Measurements from ENCODE around the gene FOXN3. TPM values are rescaled to one million over a fixed set of nuclear protein-coding genes. Genes with fewer than 3 reads are reported as not detected.
"Not testable (repeated sequence)": the region's sequence is repeated elsewhere in the genome, so short reads cannot be mapped to it uniquely, and the experiment has no call there.

The FOXN3 gene
- total RNA-seq, 2 donors from 2014 or later = 115 to 119 TPM

DNA sequence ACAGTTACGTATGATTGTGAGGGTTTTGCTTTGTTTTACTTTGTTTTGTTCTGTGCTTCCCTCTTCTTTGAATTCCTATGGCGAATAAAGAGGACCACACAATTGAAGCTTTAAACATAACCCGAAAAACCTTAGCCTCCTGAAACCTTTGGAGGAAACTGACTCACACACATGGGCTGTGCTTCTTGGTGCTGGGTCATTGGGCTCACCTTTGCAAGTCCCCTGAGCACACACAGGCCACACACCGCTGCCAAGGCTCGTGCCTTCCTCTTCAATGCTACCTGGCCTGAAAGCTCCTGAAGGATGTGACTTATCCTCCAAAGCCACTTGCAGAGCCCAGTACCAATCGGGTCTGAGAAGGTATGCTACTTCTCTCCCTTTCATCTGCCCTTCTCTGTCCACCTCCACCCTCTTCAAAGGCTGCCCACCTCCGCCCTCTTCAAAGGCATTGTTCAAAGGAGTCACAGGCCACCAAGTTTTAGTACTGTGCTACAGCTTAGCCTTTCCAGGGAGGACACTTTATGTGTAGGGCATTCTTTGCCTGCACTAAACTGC is 114.6 kb downstream of the FOXN3 start:
- no peak for DNase-seq
- intact Hi-C loops (cut with DNase I) = loop anchor here in 1 of 2 donors (10.0 kb wide), 1 partner anchor 112 kb away; the partner anchor contains the start of gene FOXN3
- no peak for ATAC-seq

DNA sequence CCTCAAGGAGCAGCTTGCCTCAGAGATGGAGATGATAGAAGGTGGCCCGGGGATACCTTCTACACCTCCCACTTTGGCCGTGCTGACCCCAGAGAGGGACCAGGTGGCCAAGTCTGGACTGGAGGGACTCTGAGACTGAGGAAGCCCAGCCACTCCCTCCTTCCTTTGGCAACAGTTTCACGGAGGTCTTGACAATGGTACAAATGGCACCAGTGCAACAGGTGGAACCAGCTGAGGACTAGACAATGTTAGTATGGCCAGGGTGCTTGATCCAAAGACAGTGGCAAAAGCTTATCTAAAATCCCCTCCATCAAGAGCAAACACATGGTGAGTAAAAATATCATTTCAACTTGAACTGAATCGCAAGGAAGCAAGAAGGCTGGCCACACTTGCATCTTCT is 117.4 kb downstream of the FOXN3 start:
- no peak for ATAC-seq
- intact Hi-C loops (cut with DNase I) = no loop called here
- DNase-seq = no peak

- no peak for DNase-seq
- no peak for ATAC-seq
- intact Hi-C loops (cut with DNase I) = no loop called here
These were observed 118.8 kb downstream of the FOXN3 start for GRCh38 chr14:89298056-89298834.

DNA sequence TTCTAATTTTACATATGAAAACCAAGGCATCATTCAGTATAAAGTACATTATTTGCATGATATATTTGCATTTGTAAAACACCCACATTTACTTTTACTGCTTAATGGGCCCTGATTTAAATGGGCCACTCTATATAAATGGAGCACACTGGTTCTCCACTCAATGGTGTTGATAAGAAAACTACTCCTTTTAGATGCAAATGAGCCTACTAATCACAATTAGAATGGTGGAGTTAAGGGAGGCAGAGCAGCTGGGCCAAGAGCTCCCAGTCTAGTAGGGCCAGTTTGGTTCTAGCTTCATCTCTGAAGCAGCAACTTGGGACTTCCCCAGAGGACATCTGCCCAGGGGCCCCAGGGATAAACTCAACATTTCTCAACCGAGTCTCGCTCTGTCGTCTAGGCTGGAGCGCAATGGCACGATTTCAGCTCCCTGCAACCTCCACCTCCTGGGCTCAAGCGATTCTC is 120.7 kb downstream of the FOXN3 start:
- DNase-seq (no peak), ATAC-seq (no peak)
- intact Hi-C loops (cut with DNase I) = no loop called here

GRCh38 chr14:89294872-89295271 is 122.2 kb downstream of the FOXN3 start:
- intact Hi-C loops (cut with DNase I) = no loop called here
- no peak for DNase-seq
- no peak for ATAC-seq

DNA sequence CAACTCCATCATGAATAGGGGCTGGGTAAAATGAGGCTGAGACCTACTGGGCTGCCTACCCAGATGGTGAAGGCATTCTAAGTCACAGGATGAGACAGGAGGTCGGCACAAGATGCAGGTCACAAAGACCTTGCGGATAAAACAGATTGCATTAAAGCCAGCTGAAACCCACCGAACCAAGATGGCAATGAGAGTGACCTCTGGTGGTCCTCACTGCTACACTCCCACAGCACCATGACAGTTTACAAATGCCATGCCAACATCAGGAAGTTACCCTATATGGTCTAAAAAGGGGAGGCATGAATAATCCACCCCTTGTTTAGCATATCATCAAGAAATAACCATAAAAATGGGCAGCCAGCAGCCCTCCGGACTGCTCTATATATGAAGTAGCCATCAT is 122.6 kb downstream of the FOXN3 start:
- DNase-seq; intact Hi-C loops (cut with DNase I); ATAC-seq: not testable (repeated sequence)

- intact Hi-C loops (cut with DNase I) = no loop called here
- ATAC-seq (peak; percentile 85 to 88), DNase-seq (peak; percentile 47)
These were observed 123.0 kb downstream of the FOXN3 start for GRCh38 chr14:89294060-89294459.

DNA sequence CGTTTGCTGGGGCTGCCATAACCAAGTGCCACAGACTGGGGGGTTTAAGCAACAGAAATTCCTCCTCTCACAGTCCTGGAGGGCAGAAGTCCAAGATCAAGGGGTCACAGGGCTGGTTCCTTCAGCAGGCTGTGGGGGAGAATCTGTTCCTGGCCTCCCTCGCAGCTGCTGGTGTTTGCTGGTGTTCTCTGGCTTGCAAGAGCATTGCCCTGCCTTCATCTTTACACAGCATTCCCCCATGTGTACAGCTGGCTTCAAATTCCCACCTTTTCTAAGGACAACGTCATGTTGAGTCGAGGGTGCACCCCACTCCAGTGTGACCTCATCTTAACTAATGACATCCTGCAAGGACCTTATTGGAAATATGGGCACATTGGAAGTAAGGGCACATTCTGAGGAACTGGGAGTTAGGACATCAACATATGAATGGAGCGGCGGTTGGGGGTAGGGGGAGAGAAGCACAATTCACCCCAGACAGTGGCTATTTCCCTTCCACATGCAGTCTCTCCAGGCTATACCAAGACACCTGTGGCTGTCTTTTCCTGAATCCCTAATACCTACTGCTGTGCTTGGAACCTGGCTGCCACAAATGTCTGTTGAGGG is 123.6 kb downstream of the FOXN3 start:
- no peak for ATAC-seq
- no peak for DNase-seq
- intact Hi-C loops (cut with DNase I) = no loop called here

DNA sequence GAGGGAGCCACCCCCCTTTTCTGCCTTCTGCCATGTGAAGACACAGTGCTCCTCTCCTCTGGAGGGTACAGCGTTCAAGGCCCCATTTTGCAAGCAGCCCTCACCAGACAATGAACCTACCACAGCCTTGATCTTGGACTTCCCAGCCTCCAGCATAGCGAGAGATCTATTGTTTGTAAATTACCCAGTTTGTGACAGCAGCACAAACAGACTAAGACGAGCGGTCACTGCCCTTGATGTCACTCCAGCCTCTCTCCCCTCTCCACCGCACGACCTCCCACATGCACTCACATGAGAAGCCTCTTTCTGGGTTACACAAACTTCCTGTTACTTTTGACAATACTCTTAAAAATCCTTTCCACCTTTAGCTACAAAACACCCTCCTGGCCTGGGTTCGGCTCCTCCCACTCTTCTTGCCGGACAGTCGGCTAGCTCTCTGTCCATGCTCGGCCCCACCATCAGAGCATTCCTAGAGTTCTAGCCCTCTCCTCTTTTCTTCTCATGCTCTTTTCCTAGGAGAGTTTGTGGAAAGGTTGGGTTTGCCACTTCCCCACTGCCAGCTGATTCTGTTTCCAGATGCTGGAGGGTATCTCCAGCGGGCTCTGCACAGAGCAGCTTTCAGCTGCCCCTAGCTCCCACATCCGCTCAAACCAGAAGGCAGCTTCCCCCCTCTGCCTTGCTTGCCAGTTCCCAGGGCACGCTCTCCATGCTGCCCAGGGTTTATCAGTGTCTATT is 124.3 kb downstream of the FOXN3 start:
- DNase-seq (no peak), ATAC-seq (peak; percentile 49 to 51)
- intact Hi-C loops (cut with DNase I) = no loop called here

DNA sequence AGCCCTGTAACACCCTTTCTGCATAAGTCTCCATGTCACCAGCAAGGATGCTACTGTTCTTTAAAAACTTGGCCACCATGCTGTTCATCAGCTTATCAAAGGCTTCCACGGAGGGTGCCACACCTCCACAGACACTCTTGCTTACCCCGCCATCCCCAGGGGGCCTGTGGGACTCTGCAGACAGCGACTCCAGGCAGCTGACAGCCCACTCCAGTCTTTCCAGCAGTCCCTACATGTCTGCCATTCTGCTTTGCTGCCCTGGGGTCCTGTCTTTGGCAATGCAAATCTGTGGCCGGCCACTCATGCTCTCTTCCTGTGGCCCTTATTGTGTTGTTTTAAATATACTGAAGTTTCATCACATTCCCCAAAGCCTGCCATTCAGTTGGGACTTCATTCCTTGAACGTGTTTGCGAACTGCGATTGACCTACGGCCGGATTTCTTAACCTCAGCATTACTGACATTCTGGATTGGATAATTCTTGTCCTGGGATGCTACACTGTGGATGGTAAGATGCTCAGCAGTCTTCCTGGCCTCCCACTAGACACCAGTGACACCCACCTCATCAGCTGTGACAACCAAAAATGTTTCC is 125.6 kb downstream of the FOXN3 start:
- intact Hi-C loops (cut with DNase I) = no loop called here
- DNase-seq = no peak
- ATAC-seq = no peak

DNA sequence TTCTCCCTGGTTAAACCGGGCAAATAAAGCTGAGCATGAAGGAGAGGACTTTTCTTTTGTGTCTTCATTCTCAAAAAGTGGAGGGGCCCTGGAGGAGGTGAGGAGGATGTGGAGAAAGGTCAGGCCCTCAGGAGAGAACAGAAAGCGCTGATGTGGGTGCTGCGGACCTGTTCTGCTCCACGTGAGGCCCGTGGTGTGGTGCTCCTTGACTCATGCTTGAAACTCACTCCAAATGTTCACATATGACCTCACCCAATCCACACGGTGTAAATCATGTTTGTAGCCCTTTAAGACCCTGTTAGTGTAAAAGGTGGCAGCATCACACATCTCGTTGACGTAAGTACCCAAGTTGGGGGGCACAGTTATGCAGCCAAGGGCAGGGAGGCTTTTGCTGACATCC is 126.2 kb downstream of the FOXN3 start:
- no peak for ATAC-seq
- intact Hi-C loops (cut with DNase I) = no loop called here
- DNase-seq = no peak

GRCh38 chr14:89289477-89289876 is 127.6 kb downstream of the FOXN3 start:
- intact Hi-C loops (cut with DNase I) = no loop called here
- no peak for ATAC-seq
- no peak for DNase-seq

DNA sequence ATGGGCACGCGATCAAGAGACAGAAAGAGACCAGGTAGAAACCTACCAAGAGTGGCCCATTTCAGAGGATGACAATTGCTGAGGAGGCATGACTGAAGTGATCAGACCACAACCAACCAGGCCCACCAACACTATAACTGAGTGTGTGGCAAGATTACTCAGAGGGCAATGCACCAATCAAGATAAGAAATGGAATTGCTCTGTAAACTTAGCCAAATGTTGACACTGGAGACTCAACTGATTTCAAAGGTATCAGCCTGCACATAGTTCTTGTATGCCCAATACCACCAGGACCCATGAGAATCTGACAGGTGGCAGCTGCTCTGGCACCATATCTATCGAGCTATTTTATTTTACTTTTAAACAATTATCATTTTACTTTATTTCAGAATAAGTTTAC is 128.9 kb downstream of the FOXN3 start:
- intact Hi-C loops (cut with DNase I) = no loop called here
- ATAC-seq (no peak), DNase-seq (no peak)

- intact Hi-C loops (cut with DNase I) = no loop called here
- DNase-seq (no peak), ATAC-seq (peak in 1 of 2 donors; percentile 38)
These were observed 132.5 kb downstream of the FOXN3 start for GRCh38 chr14:89284333-89285058.

DNA sequence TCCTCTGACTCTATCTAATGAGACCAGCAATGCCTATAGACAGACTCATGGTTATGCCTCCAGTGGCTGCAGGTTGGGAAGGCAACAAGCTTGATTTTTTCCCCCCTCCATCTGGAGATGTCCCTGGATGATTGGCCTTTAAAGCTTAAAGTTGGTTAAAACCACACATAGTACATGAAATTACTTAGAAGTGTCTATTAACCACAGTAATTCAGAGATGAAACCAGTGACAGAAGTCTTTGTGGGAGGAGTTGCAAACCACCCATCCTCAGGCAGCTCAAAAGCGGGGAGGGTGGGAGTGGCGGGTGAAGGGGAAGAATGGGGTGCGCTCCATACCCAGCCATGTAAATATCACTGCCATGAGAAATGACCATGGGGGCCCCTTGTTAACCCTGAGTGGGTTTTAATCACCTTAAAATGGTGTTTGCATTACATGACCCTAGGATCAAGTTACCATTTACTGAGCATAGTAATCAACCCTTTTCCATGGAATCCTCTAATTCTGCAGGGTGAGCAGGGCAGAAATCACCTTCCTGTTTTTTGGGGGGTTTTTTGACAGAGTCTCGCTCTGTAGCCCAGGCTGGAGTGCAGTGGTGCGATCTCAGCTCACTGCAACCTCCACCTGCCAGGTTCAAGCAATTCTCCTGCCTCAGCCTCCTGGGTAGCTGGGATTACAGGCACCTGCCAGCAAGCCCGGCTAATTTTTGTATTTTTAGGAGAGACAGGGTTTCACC is 133.5 kb downstream of the FOXN3 start:
- DNase-seq (no peak), ATAC-seq (no peak)
- intact Hi-C loops (cut with DNase I) = no loop called here

DNA sequence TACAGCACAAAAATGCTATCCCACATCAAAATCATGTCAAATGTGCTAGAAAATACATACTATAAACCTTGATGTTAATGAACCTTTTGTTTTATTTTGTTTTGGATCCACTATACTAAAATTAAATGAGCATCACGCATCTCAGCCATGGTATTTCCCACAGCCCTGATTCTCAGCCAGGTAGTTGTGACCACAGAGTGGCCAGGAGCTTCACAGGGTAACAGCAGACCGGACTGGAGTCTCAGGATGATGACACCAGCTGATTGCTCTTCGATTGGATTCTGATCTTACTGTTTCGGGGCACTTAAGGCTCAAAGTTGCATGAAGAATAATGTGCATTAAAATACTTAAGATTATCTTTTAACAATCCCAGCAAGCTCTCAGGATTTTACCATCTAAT is 134.8 kb downstream of the FOXN3 start:
- intact Hi-C loops (cut with DNase I) = no loop called here
- DNase-seq (no peak), ATAC-seq (no peak)

DNA sequence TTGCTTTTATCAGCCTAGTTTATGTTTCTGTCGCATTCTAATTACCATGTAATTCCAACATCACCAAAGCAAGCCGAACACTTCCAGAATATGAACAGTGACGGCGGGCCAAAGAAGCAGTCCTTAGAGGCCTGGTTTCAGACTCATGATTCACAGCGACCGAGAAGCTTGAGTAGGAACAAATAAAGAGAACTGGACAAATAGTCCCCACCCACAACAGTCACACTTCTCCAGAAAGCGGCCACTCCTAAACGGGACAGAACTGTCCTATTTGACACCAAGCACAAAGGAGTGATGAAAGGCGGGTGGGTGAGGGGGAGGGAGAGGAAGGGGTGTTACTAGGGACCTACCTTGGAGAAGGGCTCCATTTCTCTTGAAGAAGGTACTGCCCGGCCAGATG is 136.4 kb downstream of the FOXN3 start:
- ATAC-seq = no peak

GRCh38 chr14:89279649-89280232 is 137.3 kb downstream of the FOXN3 start:
- intact Hi-C loops (cut with DNase I) = no loop called here
- DNase-seq (no peak), ATAC-seq (no peak)

More for the DNA sequence above, 136.4 kb downstream of the FOXN3 start:
- intact Hi-C loops (cut with DNase I) = no loop called here
- DNase-seq = no peak
